Glomerular visceral epithelial cell (primary cell): Measurements from ENCODE around the gene ARL8A.
"Not testable (repeated sequence)": the region's sequence is repeated elsewhere in the genome, so short reads cannot be mapped to it uniquely, and the experiment has no call there.

Experiments used
- DNase-seq: peaks from one replicate; pipeline ENCODE4 v3.0.0-alpha.2; 2016; ENCODE audit errors: extremely low spot score

Gene ARL8A

DNA sequence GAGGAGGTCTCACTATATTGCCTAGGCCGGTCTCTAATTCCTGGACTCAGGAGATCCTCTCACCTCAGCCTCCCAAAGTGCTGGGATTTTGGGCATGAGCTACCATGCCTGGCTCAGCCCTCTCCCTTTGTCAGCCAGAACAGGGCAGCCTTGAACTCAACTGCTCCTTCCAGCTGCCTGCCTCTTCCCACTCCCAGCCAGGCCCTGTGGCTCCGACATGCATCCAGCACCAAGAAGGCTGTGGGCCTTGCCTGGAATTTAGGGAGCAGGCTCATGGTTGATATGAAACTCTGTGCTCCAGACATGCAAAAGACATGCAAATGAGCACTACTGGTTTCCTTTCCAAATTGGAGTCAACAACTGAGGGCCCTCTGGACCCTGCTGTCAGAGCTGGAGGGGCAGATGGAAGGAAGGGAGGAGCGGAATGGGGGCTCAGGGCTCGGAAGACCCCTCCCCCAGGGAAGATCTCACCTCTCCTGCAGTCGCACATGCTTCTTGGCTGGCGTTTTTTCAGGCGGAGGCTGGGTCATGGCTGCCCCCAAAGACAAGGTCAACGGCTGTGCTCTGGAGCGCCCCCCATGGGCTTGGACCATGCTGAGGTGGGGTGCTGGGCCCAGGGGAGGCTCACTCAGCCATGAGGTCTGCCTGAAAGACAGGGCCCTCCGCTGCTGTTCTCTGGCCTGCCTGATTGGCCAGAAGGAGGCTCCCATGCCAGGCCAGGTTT is 14.4 kb upstream of the ARL8A start:
- DNase-seq = no peak

- no peak for DNase-seq
Measured at GRCh38 chr1:202157945-202158344, 13.4 kb upstream of the ARL8A start.

- no peak for DNase-seq
Measured at GRCh38 chr1:202156590-202156989, 12.1 kb upstream of the ARL8A start.

GRCh38 chr1:202155478-202156021 is 11.0 kb upstream of the ARL8A start:
- peak; percentile 76 for DNase-seq

DNA sequence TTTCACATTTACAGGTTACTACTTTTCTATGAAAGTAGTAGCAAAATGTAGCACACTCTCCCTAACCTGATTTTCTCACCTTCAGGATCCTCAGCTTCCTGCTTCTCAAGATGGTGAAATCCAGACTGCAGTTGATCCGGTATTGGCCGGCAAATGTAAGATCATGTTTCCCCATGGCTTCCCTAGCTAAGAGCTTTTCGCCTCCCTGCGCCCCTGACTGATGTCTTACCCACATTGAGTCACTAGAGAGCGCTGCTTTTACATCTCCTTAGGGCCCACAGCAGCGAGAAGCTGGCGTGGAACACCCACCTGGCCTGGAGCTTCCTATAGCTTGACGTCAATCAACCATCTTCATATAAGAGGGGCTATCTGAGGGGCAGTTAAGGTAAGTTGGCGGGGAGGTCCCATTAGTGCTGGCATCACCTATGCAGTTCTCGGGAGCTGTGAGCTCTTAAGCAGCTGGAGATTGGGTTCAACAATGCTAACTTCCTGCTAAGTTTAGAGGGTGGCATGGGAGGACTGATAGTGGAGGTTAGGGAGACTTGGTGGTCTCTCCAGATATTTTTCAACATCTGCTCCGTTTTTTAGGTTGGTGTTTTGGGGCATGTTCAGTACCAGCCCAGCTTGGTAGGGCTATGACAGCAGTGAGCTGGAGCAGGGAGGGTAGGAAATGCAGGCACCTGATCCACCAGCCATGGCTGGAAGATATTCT is 10.4 kb upstream of the ARL8A start:
- peak; percentile 45 for DNase-seq

- no peak for DNase-seq
Measured at GRCh38 chr1:202154148-202154765, 9.7 kb upstream of the ARL8A start.

DNA sequence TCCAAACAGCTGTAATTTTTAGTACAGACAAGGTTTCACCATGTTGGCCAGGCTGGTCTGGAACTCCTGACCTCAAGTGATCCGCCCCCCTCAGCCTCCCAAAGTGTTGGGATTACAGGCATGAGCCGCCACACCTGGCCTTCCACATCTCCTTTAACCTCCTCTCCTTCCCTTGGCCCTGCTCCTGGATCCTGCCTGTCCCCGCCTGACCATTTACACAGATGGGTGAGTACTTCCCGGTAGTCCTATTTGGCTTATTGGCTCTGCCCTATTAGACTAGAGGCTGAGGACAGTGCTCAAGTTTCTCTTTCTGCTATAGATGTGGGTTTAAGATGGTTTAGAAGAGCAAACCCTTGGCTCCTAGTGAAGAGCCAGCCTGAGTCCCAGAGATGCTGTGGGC is 8.7 kb upstream of the ARL8A start:
- DNase-seq = no peak

DNA sequence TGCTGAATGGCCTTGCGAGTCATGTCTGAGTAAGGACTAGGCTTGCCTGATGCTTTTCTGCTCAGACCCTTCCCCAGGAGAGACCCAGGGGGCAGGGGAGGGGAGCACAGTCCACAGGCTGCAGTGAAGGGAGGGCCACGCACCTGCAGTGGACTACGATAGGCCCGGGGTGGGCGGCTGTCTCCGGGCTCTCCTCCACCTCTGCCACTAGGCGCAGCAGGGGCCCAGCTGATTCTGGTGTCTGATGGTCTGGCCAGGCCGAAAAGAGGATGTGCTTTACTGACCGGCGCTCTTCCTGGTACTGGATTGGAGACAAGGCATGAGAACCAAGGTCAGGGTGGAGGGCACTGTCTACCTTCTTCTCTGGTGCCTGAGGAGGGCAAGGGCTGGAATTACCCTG is 7.9 kb upstream of the ARL8A start:
- DNase-seq = no peak

DNA sequence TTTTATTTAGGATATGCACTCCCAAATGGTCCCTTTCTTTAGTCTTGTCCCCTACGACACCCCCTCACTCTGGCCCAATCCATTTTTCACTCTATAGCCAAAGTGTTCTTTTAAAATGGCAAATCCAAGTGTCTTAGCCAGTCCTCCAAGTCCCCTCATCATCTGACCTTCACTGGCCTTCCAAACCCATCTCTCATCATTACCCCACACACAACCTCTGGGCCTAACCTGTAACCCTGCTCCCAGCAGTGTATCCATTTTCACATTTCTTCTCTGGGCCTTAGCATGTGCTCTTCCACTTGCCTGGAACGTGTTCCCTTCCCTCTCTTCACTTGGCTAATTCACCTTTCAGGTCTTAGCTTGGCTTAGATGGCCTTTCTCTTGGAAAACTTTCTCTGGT is 6.5 kb upstream of the ARL8A start:
- DNase-seq = no peak

DNA sequence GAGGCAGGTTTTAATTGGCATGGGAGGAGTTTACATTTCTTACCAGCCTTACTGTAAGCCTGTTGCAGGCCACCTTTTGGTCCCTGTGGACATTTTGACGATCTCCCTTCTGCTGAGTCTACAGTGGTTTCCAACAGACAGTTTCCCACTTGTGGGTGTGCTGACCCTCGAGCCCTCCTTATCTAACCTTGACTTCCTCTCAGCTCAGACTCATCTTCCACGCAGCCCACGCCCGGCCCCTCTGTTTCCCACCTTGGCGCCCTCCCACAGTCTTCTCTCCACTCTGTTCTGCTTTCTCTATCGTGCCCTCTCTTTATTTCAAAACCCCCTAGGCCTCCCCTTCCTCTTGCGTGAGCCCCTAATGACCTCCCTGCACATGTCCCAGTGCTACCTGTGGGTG is 6.1 kb upstream of the ARL8A start:
- DNase-seq = no peak

GRCh38 chr1:202150187-202150586 is 5.7 kb upstream of the ARL8A start:
- DNase-seq = no peak

GRCh38 chr1:202149566-202149965 is 5.0 kb upstream of the ARL8A start:
- DNase-seq = no peak

DNA sequence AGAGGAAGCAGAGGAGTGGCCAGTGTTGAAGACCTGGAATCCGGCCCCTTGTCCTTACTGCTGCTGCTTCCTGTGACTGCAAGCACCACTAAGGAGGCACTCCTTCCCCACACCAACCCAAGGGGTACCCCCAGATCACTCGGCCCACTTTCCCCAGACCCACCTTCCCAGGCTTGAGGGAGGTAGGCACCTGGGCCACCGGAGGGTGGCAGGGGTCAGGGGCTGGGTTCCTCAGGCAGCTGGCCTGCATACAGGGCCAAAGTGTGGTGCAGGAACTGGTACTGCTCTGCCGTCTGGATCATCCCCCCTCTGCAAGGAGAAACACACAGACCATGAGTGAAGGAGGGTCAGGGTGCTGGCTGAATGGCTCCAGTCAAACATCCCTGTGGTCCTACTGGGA is 3.9 kb upstream of the ARL8A start:
- no peak for DNase-seq

DNA sequence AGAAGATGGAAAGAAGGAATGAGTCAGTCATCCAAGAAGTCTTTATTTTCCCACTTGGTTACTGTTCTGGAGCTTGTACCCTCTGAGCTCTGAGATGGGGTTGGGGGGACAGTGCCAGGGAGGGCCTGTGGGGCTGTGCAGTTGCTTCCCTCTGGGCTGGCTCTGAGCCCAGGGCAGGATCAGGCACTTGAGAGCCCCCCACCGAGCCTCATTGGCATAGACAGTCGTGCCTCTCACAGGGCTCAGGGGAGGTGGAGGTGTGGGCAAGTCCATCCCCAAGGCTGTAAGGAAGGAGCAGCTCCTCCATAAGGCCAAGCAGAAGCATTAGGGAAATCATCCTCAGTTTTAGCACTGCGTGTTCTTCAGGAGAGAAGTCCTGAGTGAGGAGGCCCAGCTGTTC is 2.5 kb upstream of the ARL8A start:
- no peak for DNase-seq

DNA sequence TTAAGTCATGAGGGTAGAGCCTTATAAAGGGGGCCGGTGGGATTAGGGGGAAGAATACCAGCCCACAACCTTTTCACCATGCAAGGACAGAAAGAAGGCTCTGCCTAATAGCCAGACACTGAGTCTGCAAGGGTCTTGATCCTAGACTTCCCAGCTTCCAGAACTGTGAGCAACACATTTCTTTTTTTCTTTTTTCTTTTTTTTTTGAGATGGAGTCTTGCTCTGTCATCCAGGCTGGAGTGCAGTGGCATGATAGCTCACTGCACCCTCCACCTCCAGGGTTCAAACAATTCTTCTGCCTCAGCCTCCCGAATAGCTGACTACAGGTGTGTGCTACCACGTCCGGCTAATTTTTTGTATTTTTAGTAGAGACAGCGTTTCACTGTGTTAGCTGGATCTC is 1.7 kb upstream of the ARL8A start:
- no peak for DNase-seq

- not testable (repeated sequence) for DNase-seq
Measured at GRCh38 chr1:202145744-202146140, 1.2 kb upstream of the ARL8A start.

DNA sequence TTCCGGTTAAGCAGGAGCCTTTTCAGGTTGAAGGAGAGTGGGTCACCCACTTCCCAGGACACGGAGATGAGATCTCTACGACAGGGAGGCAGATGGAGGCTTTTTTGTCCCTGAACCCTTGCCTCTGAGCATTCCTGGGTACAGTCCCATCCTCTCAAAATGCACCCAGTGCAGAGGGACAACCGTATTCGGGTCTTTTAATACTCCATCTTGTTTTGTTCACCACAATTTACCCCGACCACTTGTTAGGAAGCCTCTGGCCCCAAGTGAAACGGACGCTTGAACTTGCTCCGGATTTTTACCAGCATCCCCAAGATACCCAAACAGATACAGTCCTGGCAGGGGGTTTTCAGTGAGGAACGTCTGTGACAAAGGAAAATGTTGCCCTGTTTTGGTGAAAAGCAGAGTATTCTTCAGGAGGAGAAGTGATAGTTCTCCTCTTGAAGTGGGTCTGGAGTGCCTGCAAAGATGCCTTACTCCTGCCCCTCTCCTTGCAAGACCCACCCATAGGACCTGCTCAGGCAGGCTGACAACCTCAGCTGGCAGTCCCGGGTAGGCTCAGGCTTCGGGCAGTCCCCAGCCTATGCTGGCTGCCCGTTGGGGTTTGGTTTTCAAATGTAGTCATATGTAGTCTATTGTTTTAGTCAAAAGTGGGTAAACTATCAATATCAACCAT is 669 bp upstream of the ARL8A start:
- DNase-seq = no peak

- DNase-seq = peak; percentile 23
Measured at GRCh38 chr1:202143768-202144401, 652 bp downstream of the ARL8A start.

- DNase-seq = peak; percentile 28
Measured at GRCh38 chr1:202143011-202143767, 1.3 kb downstream of the ARL8A start.

- DNase-seq = not testable (repeated sequence)
Measured at GRCh38 chr1:202141468-202141867, 3.1 kb downstream of the ARL8A start.

- DNase-seq = no peak
Measured at GRCh38 chr1:202140833-202141232, 3.7 kb downstream of the ARL8A start.
